A673 (cell line): ENCODE results near the gene EXOSC10. TPM values are rescaled to one million over a fixed set of nuclear protein-coding genes. Genes with fewer than 3 reads are reported as not detected.
A peak's percentile ranks its signal among the peaks of the same experiment; 100 is the strongest.

Experiments used
- BruUV-seq: library from RNA; stranded (reverse); fragments of 400-500 nt; replicated peaks from 2 replicates; lab custom pipeline; 2021; lab: Mats Ljungman, UMichigan
- CTCF ChIA-PET: fragments of 300-600 bp; sonication (Branson Sonifier 250); formaldehyde crosslinking; loops from one replicate; lab custom pipeline; 2022; ENCODE audit warnings: antibody characterized with exemption; lab: Charles Lee
- POLR2A ChIA-PET: fragments of 300-600 bp; sonication (Branson Sonifier 250); formaldehyde crosslinking; loops from one replicate; lab custom pipeline; 2022; ENCODE audit warnings: antibody characterized with exemption; ENCODE audit not compliant: low non-redundant PET; lab: Charles Lee
- DNase-seq: peaks from one replicate; pipeline ENCODE4 v3.0.0-alpha.2; 2015; ENCODE audit warnings: low spot score
- H3K27ac ChIP-seq: fragments of 200-600 bp; sonication (generic); 2 replicates; pipeline ENCODE4 v1.5.1; 2016; ENCODE audit warnings: mixed run types, low read depth, mild to moderate bottlenecking, mixed read lengths, antibody characterized with exemption, low read length; ENCODE audit not compliant: poor library complexity, severe bottlenecking
- H3K27me3 ChIP-seq: fragments of 200-600 bp; sonication (generic); replicated peaks from 2 replicates; pipeline ENCODE4 v1.6.1; 2017; ENCODE audit warnings: mixed run types, low read depth, mild to moderate bottlenecking, mixed read lengths, antibody characterized with exemption, low read length; ENCODE audit not compliant: insufficient read depth, poor library complexity
- H3K36me3 ChIP-seq: fragments of 200-600 bp; sonication (generic); 2 replicates; pipeline ENCODE4 v1.6.1; 2016; ENCODE audit warnings: mixed run types, mild to moderate bottlenecking, mixed read lengths, antibody characterized with exemption, low read length; ENCODE audit not compliant: insufficient read depth, poor library complexity, severe bottlenecking
- H3K4me1 ChIP-seq: fragments of 200-600 bp; sonication (generic); 2 replicates; pipeline ENCODE4 v1.6.1; 2017; ENCODE audit warnings: mixed run types, mild to moderate bottlenecking, mixed read lengths, antibody characterized with exemption, low read length; ENCODE audit not compliant: insufficient read depth, poor library complexity, severe bottlenecking
- H3K4me3 ChIP-seq: fragments of 200-600 bp; sonication (generic); 2 replicates; pipeline ENCODE4 v1.5.1; 2016; ENCODE audit warnings: low read depth, mixed run types, mild to moderate bottlenecking, mixed read lengths, low read length; ENCODE audit not compliant: poor library complexity, severe bottlenecking
- H3K9me3 ChIP-seq: fragments of 200-600 bp; sonication (generic); 2 replicates; pipeline ENCODE4 v1.6.1; 2016; ENCODE audit warnings: mixed run types, low read depth, mild to moderate bottlenecking, mixed read lengths, antibody characterized with exemption, low read length; ENCODE audit not compliant: poor library complexity, severe bottlenecking
- CTCF ChIP-seq: fragments of 300-800, 200-600 bp; sonication (generic); conservative IDR thresholded peaks from 2 replicates; pipeline ENCODE4 v1.5.1; 2017; ENCODE audit warnings: low read depth, mild to moderate bottlenecking, antibody characterized with exemption, low read length, moderate library complexity, mixed read lengths
- EZH2 ChIP-seq: fragments of 200-600 bp; sonication (generic); IDR thresholded peaks from 2 replicates; pipeline ENCODE4 v1.6.1; 2017; ENCODE audit warnings: borderline replicate concordance, low read depth, mild to moderate bottlenecking, mixed read lengths, antibody characterized with exemption, low read length; ENCODE audit not compliant: poor library complexity, severe bottlenecking
- intact Hi-C: fragments of 100-400 bp; cut with micrococcal nuclease; formaldehyde crosslinking; loops from one replicate; pipeline ENCODE4 v1.10.0; 2022; ENCODE audit not compliant: unreplicated experiment
- total RNA-seq: library from RNA; stranded (reverse); gene quantifications from 2 replicates; pipeline ENCODE4 v1.2.3, GENCODE V29; 2021

Gene EXOSC10
- total RNA-seq, 1 experiment from 2014 or later: 119 TPM

GRCh38 chr1:11025618-11026017 is 74.1 kb downstream of the EXOSC10 start:
- intact Hi-C loops: no loop called here
- Histone ChIP-seq H3K27me3 (no peaks in the 10 kb centered on the region), H3K4me1 (peaks cover 7% of the 10 kb centered on the region), H3K4me3 (no peak overlapping the region), H3K9me3 (no peaks in the 10 kb centered on the region), H3K36me3 (peaks cover 64% of the 10 kb centered on the region), H3K27ac (peak overlapping the region; percentile 24)
- ChIA-PET POLR2A (no interaction called here), CTCF (no interaction called here)
- no TSS peak for BruUV-seq
- no peak for DNase-seq
- TF ChIP-seq CTCF (no peak), EZH2 (no peak)

- no TSS peak for BruUV-seq
- H3K4me3 ChIP-seq: no peak overlapping the region
- peaks cover 7% of the 10 kb centered on the region for H3K4me1 ChIP-seq
- no peaks in the 10 kb centered on the region for H3K9me3 ChIP-seq
- ChIA-PET CTCF (no interaction called here), POLR2A (no interaction called here)
- intact Hi-C loops: no loop called here
- H3K27ac ChIP-seq: peak overlapping the region; percentile 24
- DNase-seq: no peak
- H3K36me3 ChIP-seq: peaks cover 72% of the 10 kb centered on the region
- TF ChIP-seq EZH2 (no peak), CTCF (no peak)
- no peaks in the 10 kb centered on the region for H3K27me3 ChIP-seq
These were observed 74.8 kb downstream of the EXOSC10 start for GRCh38 chr1:11024874-11025203.

- intact Hi-C loops: no loop called here
- BruUV-seq: no TSS peak
These were observed 75.4 kb downstream of the EXOSC10 start for GRCh38 chr1:11024154-11024873.

More at GRCh38 chr1:11024154-11024873, 75.4 kb downstream of the EXOSC10 start:
- H3K4me1 ChIP-seq: peaks cover 7% of the 10 kb centered on the region
- H3K27me3 ChIP-seq: no peaks in the 10 kb centered on the region
- H3K27ac ChIP-seq: peak overlapping the region; percentile 24
- ChIA-PET POLR2A (no interaction called here), CTCF (interaction anchor here (0.7 kb wide), 1 partner anchor 77 kb away, joined by 3 read pairs; no protein-coding TSS in a partner anchor)
- H3K36me3 ChIP-seq: peaks cover 77% of the 10 kb centered on the region
- TF ChIP-seq CTCF (no peak), EZH2 (no peak)
- H3K4me3 ChIP-seq: no peak overlapping the region
- DNase-seq: no peak
- no peaks in the 10 kb centered on the region for H3K9me3 ChIP-seq
